HG03097 (cell line): Measurements from ENCODE around the gene VASN.
"Not testable (repeated sequence)": the region's sequence is repeated elsewhere in the genome, so short reads cannot be mapped to it uniquely, and the experiment has no call there.

Experiments used
- ATAC-seq: cut with Tn5 transposase; IDR thresholded peaks from one replicate; pipeline ENCODE4 v1.9.1; 2021; ENCODE audit not compliant: unreplicated experiment, low FRiP score

VASN gene

DNA sequence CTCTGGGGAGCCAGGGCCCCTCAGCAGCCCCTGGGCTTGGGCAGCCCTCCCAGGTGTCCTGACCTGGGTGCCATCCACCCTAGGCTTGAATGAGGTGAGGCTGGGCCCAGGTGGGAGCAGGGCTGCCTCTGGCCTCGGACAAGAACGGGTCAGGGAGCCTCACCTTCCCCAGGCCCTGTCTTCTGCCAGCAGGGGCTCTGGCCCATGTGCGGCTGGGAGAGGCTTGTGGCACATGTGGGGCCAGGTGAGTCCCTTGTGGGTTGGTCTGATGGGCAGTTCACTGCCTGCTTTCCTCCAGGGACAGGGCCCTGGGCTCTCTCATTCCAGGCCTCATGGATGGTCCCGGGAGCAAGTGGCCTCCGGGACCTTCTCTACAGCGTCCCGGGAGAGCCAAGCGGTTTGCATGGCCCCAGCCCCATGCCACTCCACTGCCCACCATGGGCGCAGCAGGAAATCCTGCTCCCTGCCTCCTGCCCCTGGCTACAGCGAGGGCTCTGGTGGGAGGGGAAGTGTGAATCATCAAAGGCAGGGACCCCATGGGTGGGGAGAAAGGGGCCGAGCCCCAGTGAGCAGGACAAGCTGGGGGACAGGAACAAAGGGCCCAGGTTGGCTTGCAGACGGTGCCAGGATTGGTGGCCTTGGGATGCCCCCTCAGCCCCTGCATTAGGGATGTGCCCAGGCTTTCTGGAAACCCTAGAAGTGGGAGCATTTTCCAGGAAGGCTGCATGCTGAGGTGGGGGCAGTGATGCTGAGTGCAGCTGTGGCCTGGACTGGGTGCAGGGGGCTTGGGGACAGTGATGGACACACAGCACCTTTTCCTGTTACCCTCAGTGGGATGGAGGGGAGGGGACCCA lies 12.2 kb downstream of the VASN start:
- ATAC-seq, result no peak

DNA sequence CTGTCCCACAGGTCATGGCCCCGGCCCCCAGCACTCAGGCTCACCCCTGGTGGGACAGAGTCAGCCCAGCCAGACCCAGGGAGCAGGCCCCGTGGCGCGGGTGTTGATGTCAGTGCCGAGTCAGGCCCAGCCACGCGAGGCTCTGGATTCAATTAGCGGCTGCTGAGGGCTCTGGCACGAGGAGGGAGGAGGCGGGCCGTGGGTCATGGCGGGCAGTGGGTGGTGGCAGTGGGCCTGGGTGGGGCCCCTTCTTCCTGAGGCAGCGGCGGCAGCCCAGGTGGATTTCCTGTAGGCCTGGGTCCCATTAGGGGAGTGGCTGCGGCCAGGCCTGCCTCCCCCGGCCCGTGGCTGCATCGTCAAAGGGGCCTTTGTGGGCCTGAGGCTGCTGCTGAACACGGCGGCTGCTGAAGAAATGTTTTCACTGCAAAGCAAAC lies 12.9 kb downstream of the VASN start:
- no peak for ATAC-seq

DNA sequence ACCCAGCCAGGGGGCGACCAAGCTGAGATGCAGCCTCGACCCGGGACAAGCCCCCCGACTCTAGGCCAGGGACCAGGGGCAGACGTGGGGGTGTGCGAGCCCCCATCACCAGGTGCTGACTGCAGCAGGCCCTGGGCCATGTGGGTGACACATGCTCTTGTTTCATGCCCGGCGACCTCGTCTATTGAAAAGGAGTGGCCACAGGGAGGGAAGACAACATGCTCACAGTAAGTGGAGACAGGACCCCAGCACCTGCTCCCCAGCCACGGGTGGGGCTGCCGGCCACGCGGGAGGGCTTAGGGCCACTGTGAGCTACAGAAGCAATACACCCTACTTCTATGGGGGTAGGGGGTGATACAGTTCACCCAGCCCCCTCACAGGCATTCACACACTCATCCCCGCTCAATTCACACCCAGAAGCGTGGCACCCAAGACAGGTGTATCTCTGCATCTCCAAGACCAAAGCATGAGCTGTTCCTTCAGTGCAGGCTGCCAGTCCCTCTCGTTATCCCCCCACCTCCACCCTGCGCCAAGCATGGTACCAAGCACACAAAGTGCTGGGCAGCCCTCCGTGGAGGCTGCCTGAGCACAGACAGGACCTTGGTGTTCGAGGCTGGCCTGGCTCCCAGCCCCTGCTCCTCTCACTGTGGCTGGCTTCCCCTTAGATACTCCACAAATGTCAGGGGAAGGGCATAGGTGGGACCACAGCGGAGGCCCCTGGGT lies 13.6 kb downstream of the VASN start:
- no peak for ATAC-seq

DNA sequence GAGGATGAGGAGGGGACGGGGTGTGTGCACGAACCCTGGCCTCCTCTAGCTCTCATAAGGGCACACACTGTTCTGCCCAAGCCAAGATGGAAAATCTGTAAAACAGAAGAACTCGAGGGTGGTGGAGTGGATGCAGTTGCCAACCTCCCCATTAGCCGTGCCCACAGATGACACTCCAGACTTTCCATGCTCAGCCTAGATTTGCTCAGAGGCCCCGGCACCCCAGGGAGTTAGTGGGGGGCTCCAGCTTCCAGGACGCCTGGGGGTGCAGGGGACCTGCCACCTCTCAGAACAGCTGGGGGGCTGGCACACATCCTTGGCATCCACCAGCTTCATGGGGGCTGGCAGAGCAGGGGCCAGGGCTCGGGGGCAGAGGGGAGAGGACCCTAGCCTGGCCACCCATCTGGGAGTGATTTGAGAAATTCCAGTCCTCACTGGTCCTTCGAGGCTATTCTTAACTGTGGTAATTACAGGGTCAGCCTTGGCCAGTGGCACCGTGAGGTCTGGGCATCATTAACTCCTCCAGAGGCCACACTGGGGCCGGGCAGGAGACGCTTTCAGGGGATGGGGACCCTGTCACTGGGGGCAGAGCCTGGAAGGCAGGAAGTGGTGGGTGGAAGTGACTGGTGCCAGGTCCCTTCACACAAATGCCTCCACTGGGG lies 14.3 kb downstream of the VASN start:
- ATAC-seq, result no peak

DNA sequence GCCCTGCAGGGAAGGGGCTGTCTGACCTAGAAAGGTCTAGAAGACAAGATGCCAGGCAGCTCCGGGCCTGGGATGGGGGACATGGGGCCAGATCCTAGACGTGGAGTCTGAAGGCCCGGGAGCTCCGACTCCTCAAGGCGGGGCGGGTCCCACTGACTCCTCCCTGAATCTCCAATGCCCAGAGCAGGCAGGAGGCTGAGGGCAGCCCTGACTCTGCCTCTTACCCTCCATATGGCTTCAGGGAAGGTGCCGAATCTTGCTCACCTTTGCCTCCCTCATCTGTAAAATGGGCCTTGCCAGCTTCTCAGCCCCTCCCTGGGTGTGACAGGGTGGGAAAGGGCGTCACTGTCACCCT lies 14.8 kb downstream of the VASN start:
- no peak for ATAC-seq

DNA sequence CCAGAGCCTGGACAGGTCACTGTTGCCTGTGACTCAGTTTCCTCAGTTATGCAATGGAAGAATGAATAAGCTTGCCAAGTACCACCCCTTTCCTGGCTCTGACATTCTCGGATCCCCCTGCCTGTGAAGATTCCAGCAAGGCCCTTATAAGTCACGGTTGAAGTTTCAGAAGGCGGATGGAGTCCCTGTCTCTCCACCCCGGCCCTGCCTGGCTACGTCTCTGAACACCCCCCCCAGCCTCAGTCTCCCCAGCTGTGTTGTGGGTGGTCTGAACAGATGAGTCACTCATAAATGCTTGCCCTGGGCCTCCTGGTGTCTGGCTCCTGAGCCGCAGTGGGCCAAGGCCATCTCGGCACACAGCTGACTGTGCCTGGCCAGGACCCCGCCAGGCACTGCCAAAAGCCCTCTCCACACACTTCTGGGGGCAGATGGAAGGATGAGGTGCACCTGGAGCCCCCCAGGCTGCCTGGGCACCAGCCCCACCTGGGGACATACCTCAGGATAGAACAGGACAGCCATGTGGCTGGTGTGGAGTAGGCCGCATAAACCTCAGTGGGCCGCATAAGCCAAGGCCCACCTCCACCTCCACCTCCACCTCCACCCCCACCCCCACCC lies 15.4 kb downstream of the VASN start:
- no peak for ATAC-seq

DNA sequence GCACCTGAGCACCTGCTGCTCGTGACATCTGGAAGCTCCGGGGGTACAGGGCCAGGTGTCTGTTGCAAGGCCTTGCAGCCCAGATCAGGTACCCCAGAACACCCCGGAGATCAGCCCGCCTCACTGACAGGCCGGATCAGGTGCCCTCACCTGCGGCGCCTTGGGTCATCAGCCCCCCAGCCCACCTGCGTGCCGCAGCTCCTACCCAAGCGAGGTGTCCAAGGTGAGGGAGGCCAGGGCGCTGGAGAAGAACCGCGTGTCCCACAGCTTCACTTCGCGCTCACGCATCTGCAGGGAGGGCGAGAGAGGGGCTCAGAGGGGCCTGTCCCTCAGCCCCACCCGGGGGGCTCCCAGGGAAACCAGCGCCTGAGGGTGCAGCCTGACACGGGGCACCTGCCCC lies 16.1 kb downstream of the VASN start:
- no peak for ATAC-seq

DNA sequence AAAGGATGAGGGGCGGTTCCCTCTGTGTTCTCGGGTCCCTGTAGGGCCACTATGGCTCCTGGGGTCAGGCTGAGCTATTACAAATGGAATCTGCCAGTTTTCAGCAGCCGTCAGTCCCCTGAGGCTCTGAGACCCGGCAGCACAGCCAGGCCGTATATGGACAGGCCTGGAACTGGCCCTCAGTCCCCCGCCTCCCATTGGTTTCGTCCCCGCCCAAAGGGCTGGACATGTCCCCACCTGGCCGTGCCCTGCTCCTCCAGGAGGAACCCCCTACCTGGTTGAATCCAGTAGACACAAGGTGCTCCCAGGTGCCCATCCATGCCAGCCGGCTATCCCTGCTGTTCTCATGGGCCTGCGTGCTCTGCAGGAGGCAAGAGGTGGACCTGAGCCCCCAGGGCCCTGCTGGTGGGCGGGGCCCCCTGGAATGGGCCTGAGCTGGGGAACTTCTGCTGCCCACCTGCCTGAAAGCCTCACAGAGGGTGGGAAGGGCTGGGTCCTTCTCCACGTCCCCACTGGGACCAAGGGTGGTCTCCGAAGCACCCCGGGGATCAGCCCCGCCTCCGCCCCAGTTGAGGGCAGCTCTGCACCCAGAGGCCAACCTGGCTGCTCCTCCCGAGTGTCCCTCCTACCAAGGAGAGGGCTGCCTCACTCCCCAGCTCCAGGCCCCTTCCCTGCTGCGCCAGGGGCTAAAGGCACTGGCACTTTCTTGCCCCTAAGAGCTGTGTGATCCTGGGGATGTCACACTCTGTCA lies 16.8 kb downstream of the VASN start:
- ATAC-seq, result no peak

DNA sequence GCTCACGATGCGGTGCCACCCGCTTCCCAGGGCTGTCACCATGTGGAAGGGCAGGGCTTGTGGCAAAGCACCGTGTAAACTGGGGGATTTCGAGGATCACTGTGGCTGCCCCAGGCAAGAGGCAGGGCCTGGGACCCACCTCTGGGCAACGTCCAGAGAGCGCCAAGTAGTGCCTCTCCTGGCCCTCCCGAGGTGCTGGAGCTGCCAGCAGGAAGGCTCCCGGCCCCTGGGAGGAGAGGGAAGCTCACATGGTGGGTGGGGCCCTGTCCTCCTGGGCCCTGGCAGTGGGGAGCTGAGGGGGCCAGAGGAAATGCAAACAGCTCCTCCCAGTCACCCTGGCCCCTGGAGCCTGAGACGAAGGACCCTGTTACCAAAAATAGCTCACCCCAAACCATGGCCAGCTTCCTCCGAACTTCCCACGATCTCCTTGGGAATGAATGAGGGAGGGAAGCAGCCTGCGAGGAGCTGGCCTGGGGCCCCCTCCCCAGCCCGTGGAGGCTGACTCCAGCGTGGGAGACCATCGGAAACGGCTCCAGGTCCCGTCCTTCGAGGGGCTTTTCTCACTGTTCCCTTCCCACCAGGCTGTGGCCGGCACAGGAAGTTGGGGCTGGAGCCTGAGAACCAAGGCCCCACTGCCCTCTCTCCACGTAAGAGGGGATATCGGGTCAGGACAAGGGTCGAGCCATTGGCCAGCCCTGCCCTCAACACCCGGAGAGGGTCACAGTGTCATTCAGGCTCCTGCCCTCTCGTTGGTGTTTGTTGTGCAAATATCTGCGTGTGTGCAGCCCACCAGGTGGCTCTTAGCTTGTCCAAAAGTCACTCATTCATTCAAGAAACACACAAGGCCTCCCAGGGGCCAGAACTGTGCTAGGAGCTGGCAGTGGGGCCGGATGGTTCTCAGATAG lies 17.7 kb downstream of the VASN start:
- no peak for ATAC-seq

DNA sequence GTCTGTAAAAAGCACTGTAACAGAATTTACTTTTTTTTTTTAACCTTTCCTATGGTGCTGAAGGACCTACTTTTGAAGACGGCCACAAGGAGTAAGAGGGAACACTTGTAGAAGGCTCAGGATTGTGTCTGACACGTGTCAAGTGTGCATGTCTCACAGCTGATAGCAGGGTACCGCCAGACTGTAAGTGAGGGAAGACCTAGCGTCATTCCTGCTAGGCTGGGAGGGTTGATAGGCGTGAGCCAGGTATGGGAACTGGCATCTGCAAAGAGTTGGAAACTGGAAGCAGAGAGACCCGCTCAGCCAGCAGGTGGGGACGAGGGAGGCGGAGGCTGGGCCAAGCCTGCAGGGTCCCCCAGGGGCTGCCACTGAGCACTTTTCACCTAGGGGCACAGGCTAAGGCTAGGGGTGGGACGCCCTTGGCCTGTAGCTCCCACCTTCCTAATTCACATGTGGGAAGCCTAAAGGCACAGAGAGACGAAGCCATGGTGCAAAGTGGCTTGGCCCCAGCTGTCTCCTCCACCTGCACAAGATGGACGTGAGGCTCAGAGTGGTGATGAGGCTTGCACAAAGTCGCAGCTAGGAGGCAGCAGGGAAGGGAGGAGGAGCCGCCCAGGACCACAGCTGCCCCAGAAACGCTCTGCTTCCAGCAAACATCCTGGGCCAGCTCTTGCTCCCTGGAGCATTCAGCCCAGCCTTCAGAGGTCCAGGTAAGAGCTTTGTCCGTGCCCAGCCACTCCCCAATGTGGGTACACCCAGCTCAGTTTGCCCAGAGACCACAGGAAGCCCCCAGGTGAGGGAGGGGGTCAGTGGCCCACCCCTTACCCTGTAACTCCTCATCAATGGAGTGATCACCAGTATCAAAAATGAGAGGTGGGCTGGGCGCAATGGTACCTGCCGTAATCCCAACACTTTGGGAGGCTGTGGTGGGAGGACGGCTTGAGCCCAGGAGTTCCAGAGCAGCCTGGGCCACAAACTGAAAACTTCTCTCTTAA lies 18.9 kb downstream of the VASN start:
- no peak for ATAC-seq

DNA sequence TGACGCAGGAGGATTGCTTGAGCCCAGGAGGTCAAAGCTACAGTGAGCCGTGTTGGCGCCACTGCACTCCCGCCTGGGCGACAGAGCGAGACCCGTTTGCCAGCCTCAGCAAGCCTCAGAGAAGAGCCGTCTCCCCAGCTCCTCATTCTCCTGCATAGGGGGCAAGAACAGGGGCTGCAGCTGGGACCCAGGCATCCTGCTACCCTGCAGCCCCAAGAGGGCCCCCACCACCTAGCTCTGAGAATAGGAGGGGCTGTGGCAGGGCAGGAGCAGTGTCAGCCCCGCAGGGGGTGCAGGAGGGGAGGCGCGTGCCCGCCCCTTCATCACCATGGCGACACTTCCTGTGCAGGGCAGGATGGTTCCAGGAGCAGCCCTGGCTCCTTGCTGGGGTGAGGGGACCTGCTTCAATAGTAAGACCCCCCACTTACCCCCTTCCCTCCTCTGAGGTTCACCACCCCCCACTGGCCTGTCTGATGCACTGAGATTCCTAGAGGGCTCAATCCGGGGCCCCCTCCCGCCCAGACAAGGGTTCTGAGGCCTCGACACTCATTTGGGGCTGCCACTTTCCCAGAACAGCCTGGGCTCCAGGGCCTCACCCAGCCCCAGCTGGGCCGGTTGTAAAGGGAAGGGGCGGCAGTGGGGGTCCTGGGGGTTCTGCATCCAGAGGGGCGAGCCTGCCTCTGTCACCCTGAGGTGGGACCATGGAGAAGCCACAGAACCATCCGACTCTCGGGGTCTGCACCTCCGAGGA lies 20.2 kb downstream of the VASN start:
- ATAC-seq, result no peak

DNA sequence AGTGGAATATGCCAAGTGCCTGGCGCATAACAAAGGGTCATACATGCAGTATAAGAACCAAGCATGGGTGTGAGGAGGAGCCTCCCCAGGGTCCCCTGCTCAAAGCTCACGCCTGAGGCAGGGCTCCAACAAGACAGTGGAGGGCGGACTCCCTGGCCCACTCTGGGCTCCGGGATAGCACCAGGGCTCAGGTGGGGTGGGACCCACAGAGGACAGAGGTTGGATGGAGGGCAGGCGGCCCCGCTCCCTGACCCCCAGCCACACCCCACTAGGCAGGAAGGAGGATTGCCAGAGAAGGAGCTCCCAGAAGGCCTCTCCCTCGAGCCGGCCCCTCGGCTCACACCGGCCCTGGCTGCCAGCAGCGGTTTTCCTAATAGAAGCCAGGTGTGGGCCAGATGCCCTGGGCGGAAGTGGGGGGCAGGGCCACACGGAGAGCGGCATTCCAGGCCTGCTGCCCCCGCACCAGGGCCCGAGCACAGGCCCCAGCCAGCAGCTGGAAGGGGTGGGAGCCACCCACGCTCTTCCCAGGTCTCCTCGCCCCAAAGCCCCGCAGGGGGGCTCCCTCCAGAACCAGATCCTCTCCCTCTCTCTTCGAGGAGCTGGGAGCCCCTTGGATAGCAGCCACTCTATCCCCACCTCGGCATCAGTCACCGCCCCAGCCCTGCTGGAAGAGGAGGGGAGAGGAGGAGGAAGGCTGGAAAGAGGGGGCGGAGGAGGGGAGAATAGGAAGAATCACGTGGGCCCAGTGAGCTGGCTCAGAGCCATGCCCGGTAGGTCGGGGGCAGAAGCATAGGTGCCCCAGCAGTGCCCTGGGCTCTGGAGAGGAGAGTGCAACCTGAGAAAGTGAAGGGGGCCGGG lies 21.0 kb downstream of the VASN start:
- ATAC-seq, result no peak

DNA sequence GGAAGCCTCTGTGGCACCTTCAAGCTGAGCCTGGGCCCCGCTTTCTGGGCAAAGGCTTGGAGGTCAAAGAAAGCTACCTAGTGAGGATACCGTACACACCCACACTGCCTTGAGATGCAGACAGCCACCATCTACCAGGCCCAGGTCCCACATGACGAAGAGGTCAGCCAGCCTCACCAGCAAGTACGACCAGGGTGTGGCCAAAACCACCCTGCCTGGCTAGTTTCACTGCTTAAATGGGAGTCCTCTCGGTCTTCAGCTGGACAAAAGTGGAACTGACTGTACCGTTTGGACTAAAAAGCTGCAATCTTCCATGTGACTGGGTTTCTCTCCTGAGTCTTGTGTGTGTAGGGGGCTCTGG lies 21.6 kb downstream of the VASN start:
- ATAC-seq, result no peak

DNA sequence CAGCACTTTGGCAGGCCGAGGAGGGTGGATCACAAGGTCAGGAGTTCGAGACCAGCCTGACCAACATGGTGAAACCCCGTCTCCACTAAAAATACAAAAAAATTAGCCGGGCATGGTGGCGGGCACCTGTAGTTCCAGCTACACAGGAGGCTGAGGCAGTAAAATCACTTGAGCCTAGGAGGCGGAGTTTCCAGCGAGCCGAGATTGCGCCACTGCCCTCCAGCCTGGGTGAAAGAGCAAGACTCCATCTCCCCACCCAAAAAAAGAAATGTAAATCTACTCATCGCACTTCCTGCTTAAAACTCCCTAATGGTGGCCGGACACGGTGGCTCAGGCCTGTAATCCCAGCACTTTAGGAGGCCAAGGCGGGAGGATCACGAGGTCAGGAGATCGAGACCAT lies 22.2 kb downstream of the VASN start:
- ATAC-seq, result not testable (repeated sequence)

DNA sequence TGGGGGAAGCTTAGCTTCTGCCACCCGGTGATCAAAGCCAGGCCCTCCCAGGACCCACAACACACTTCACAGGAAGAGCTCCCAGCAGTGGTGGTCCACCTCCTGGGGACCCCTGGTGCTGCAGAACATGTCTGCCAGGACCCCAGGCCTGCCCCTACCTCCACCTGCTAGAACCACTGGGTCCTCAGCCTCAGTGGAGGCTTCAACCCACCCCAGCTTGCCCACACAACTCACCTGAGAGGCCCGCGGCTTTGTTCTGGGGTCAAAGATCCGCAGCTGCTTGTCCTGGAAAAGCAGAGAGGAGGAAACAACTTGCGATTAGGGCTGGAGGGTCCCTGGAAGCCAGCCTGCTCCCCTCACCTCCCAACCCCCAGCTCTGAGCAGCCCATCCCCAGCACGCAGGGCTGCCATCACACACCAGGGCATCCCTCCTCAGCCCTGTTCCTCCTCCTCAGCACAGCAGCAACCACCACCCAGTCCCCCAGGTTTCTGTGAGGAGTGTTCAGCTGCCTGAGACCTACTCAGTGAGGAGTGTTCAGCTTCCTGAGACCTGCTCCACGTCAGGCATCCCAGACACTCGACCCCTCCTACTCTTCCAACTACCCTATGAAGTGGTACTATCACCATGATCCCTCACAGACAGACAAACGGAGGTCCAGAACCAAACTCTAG lies 23.5 kb downstream of the VASN start:
- no peak for ATAC-seq
